ENCODE measurements around the gene ADAMTSL1.

GRCh38 chr9:18658804-18659705 is 185.1 kb downstream of the ADAMTSL1 start:
- TF ChIP-seq, protein P1, sequence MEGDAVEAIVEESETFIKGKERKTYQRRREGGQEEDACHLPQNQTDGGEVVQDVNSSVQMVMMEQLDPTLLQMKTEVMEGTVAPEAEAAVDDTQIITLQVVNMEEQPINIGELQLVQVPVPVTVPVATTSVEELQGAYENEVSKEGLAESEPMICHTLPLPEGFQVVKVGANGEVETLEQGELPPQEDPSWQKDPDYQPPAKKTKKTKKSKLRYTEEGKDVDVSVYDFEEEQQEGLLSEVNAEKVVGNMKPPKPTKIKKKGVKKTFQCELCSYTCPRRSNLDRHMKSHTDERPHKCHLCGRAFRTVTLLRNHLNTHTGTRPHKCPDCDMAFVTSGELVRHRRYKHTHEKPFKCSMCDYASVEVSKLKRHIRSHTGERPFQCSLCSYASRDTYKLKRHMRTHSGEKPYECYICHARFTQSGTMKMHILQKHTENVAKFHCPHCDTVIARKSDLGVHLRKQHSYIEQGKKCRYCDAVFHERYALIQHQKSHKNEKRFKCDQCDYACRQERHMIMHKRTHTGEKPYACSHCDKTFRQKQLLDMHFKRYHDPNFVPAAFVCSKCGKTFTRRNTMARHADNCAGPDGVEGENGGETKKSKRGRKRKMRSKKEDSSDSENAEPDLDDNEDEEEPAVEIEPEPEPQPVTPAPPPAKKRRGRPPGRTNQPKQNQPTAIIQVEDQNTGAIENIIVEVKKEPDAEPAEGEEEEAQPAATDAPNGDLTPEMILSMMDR (IDR thresholded peaks at IDR 0.05), result no peak
- no peak for TF ChIP-seq POLR2AphosphoS5 (IDR thresholded peaks at IDR 0.05; ENCODE audit: low read depth, low read length)
- TF ChIP-seq, protein P2, sequence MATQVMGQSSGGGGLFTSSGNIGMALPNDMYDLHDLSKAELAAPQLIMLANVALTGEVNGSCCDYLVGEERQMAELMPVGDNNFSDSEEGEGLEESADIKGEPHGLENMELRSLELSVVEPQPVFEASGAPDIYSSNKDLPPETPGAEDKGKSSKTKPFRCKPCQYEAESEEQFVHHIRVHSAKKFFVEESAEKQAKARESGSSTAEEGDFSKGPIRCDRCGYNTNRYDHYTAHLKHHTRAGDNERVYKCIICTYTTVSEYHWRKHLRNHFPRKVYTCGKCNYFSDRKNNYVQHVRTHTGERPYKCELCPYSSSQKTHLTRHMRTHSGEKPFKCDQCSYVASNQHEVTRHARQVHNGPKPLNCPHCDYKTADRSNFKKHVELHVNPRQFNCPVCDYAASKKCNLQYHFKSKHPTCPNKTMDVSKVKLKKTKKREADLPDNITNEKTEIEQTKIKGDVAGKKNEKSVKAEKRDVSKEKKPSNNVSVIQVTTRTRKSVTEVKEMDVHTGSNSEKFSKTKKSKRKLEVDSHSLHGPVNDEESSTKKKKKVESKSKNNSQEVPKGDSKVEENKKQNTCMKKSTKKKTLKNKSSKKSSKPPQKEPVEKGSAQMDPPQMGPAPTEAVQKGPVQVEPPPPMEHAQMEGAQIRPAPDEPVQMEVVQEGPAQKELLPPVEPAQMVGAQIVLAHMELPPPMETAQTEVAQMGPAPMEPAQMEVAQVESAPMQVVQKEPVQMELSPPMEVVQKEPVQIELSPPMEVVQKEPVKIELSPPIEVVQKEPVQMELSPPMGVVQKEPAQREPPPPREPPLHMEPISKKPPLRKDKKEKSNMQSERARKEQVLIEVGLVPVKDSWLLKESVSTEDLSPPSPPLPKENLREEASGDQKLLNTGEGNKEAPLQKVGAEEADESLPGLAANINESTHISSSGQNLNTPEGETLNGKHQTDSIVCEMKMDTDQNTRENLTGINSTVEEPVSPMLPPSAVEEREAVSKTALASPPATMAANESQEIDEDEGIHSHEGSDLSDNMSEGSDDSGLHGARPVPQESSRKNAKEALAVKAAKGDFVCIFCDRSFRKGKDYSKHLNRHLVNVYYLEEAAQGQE (IDR thresholded peaks at IDR 0.05; ENCODE audit: insufficient read depth in 1 of 2, low read depth in 2 of 2, low read length in 1 of 2), result no peak
- no peak for TF ChIP-seq TCF7L2 (IDR thresholded peaks at IDR 0.05; ENCODE audit: low read depth, low read length)

Measured in Panc1 (cell line).